ENCODE results near the gene ASB10. TPM values are rescaled to one million over a fixed set of nuclear protein-coding genes. Genes with fewer than 3 reads are reported as not detected.
A peak's percentile ranks its signal among the peaks of the same experiment; 100 is the strongest.

The ASB10 gene
- polyA plus RNA-seq, 2 of the 4 experiments (the other 2 are of a cell fraction) = not detected

DNA sequence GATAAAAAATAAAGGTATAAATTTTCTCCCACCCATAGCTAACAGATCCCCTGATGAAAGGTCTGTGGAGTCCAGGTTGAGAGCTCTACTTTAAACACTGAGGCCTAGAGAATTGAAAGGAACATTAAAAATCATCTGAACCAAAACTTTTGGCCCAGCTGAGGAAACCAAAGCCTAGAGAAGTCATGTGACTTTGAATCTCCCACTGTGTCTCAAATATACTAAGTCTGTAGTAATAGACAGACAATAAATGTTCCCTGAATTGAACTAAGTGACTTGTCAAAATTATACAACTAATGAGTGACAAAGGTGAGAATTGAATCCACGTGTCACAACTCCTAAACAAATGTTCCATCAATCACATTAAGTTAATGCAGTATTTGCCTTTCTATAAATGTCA, 25.3 kb downstream of the ASB10 start:
- DNase-seq (ENCODE audit: low read depth in 1 of 2, low spot score in 1 of 2) (no peak), ATAC-seq (no peak), FAIRE-seq (no peak)
- TF ChIP-seq NFE2L2 (conservative IDR thresholded peaks at IDR 0.05; ENCODE audit: low read length) (no peak), POLR2AphosphoS2 (conservative IDR thresholded peaks at IDR 0.05; ENCODE audit: low read length) (no peak), ZNF302 (CRISPR knock-in tag; IDR thresholded peaks at IDR 0.05) (no peak), HOXB5 (CRISPR knock-in tag; IDR thresholded peaks at IDR 0.05) (no peak), PHF8 (IDR thresholded peaks at IDR 0.05; ENCODE audit: borderline replicate concordance, low read depth) (no peak), NR3C1 (IDR thresholded peaks at IDR 0.05) (no peak), SMC3 (IDR thresholded peaks at IDR 0.05) (no peak), CEBPB (IDR thresholded peaks at IDR 0.05) (no peak), GATA3 (IDR thresholded peaks at IDR 0.05; ENCODE audit: borderline replicate concordance) (no peak), TP53 (CRISPR knock-in tag; IDR thresholded peaks at IDR 0.05) (no peak), KDM5A (IDR thresholded peaks at IDR 0.05) (no peak), POLR2A (IDR thresholded peaks at IDR 0.05; ENCODE audit: low read length) (no peak), FOSL2 (IDR thresholded peaks at IDR 0.05) (no peak), FOSL2 (CRISPR knock-in tag; IDR thresholded peaks at IDR 0.05) (no peak), ZSCAN20 (CRISPR knock-in tag; IDR thresholded peaks at IDR 0.05) (no peak), HEYL (CRISPR knock-in tag; IDR thresholded peaks at IDR 0.05) (no peak), SREBF2 (IDR thresholded peaks at IDR 0.05) (no peak)
- TF ChIP-seq, protein P1, sequence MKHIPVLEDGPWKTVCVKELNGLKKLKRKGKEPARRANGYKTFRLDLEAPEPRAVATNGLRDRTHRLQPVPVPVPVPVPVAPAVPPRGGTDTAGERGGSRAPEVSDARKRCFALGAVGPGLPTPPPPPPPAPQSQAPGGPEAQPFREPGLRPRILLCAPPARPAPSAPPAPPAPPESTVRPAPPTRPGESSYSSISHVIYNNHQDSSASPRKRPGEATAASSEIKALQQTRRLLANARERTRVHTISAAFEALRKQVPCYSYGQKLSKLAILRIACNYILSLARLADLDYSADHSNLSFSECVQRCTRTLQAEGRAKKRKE (CRISPR knock-in tag; IDR thresholded peaks at IDR 0.05; ENCODE audit: low read depth) = no peak
- TF ChIP-seq, protein P2, sequence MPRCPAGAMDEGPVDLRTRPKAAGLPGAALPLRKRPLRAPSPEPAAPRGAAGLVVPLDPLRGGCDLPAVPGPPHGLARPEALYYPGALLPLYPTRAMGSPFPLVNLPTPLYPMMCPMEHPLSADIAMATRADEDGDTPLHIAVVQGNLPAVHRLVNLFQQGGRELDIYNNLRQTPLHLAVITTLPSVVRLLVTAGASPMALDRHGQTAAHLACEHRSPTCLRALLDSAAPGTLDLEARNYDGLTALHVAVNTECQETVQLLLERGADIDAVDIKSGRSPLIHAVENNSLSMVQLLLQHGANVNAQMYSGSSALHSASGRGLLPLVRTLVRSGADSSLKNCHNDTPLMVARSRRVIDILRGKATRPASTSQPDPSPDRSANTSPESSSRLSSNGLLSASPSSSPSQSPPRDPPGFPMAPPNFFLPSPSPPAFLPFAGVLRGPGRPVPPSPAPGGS (IDR thresholded peaks at IDR 0.05) = no peak
- TF ChIP-seq, protein P3, sequence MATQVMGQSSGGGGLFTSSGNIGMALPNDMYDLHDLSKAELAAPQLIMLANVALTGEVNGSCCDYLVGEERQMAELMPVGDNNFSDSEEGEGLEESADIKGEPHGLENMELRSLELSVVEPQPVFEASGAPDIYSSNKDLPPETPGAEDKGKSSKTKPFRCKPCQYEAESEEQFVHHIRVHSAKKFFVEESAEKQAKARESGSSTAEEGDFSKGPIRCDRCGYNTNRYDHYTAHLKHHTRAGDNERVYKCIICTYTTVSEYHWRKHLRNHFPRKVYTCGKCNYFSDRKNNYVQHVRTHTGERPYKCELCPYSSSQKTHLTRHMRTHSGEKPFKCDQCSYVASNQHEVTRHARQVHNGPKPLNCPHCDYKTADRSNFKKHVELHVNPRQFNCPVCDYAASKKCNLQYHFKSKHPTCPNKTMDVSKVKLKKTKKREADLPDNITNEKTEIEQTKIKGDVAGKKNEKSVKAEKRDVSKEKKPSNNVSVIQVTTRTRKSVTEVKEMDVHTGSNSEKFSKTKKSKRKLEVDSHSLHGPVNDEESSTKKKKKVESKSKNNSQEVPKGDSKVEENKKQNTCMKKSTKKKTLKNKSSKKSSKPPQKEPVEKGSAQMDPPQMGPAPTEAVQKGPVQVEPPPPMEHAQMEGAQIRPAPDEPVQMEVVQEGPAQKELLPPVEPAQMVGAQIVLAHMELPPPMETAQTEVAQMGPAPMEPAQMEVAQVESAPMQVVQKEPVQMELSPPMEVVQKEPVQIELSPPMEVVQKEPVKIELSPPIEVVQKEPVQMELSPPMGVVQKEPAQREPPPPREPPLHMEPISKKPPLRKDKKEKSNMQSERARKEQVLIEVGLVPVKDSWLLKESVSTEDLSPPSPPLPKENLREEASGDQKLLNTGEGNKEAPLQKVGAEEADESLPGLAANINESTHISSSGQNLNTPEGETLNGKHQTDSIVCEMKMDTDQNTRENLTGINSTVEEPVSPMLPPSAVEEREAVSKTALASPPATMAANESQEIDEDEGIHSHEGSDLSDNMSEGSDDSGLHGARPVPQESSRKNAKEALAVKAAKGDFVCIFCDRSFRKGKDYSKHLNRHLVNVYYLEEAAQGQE (IDR thresholded peaks at IDR 0.05) = no peak
- TF ChIP-seq, protein P4, sequence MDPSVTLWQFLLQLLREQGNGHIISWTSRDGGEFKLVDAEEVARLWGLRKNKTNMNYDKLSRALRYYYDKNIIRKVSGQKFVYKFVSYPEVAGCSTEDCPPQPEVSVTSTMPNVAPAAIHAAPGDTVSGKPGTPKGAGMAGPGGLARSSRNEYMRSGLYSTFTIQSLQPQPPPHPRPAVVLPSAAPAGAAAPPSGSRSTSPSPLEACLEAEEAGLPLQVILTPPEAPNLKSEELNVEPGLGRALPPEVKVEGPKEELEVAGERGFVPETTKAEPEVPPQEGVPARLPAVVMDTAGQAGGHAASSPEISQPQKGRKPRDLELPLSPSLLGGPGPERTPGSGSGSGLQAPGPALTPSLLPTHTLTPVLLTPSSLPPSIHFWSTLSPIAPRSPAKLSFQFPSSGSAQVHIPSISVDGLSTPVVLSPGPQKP (IDR thresholded peaks at IDR 0.05; ENCODE audit: low read depth, low read length) = no peak
- no peaks in the 10 kb centered on the region for H3K9me3 ChIP-seq
- CTCF ChIA-PET = interaction anchor here (1.2 to 2.4 kb wide), 4 partner anchors 13 to 143 kb away, joined by 3 to 9 read pairs (median 5); no protein-coding TSS in a partner anchor
- no peak overlapping the region for H3K4me2 ChIP-seq
- H3K4me1 ChIP-seq = peaks cover 9% of the 10 kb centered on the region; the same call in 2 of the 3 replicates
- POLR2A ChIA-PET = no interaction called here
- 30% methylated on average over 1 of the region's 1 CpG for WGBS (ENCODE audit: missing lambda C conversion rate)
- H3K27ac ChIP-seq = no peak overlapping the region
- H3K4me3 ChIP-seq = no peak overlapping the region

DNA sequence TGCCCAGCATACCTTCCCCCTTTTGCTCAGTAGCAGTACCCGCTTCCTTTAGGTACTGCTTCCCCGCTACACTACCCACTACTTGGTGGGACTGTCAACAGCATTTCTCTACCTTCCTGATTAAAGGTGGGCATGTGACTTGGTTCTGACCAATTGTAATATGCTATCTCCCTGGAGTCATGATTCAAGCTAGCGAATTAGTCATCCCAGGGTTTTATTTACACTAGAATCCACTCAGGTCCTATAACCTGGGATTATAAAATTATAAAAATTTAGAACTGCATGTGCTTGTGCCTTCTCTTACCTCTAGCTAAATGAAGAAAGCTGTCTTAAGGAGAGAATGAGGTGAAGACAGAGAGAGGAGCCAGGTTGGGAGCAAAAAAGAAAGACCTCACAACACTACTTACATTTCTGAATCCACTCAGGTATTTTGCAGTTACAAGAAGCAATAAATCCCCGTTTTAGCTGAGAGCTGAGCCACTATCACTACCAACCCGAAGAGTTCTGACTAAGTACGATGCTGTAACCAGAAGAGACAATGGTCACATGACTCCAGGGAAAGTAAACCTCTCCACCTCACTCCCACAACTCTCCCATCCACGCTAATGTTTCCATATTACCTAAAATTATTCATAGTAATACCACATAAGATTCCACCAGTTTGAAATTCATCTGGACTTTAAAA, 29.3 kb downstream of the ASB10 start:
- Histone ChIP-seq H3K4me3 (no peak overlapping the region), H3K4me1 (peaks cover 9% of the 10 kb centered on the region; the same call in 2 of the 3 replicates), H3K27ac (no peak overlapping the region), H3K4me2 (peak overlapping the region; percentile 41), H3K9me3 (no peaks in the 10 kb centered on the region)
- ChIA-PET POLR2A (no interaction called here), CTCF (interaction anchor here (0.7 to 5.5 kb wide), 8 partner anchors 9 to 290 kb away, joined by 3 to 55 read pairs (median 5); partner anchors contain the start of gene GBX1)
- DNase-seq (ENCODE audit: low read depth in 1 of 2, low spot score in 1 of 2) = peak; percentile 37 to 52
- TF ChIP-seq, protein P5, sequence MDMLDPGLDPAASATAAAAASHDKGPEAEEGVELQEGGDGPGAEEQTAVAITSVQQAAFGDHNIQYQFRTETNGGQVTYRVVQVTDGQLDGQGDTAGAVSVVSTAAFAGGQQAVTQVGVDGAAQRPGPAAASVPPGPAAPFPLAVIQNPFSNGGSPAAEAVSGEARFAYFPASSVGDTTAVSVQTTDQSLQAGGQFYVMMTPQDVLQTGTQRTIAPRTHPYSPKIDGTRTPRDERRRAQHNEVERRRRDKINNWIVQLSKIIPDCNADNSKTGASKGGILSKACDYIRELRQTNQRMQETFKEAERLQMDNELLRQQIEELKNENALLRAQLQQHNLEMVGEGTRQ (IDR thresholded peaks at IDR 0.05) = peak; percentile 72
- TF ChIP-seq FOSL2 (IDR thresholded peaks at IDR 0.05) (no peak), FOSL2 (CRISPR knock-in tag; IDR thresholded peaks at IDR 0.05) (0 out of 2 replicates have a peak, but pooled peaks have one; percentile 26), SREBF2 (IDR thresholded peaks at IDR 0.05) (no peak)
- ATAC-seq = peak; percentile 79 to 86
- FAIRE-seq = no peak
- WGBS (ENCODE audit: missing lambda C conversion rate) = 46% methylated on average over 7 of the region's 7 CpGs

Data from A549 (cell line).